Bronchial epithelial cell (primary cell): Measurements from ENCODE around the gene JTB. TPM values are rescaled to one million over a fixed set of nuclear protein-coding genes. Genes with fewer than 3 reads are reported as not detected.
A peak's percentile ranks its signal among the peaks of the same experiment; 100 is the strongest.

ENCODE experiments used
- DNase-seq: peaks from one replicate; pipeline ENCODE4 v3.0.0-alpha.2; 2010; ENCODE audit warnings: low read depth
- FAIRE-seq: peaks from 2 replicates; lab custom pipeline; 2011; peaks lifted over from hg19 to GRCh38; lab: Jason Lieb, UNC
- H3K27me3 ChIP-seq: 2 replicates; pipeline ENCODE4 v1.5.1; 2011; ENCODE audit warnings: low read length; ENCODE audit not compliant: control insufficient read depth, insufficient read depth
- H3K36me3 ChIP-seq: 2 replicates; pipeline ENCODE4 v1.5.1; 2011; ENCODE audit warnings: low read length; ENCODE audit not compliant: control insufficient read depth, insufficient read depth
- H3K4me3 ChIP-seq: 2 replicates; pipeline ENCODE4 v1.5.1; 2011; ENCODE audit warnings: mild to moderate bottlenecking, low read depth, low read length, control low read depth
- CTCF ChIP-seq: IDR thresholded peaks from 2 replicates; pipeline ENCODE4 v1.5.1; 2011; ENCODE audit warnings: mild to moderate bottlenecking, moderate library complexity, low read length, control low read depth, inconsistent platforms; ENCODE audit not compliant: insufficient read depth, severe bottlenecking
- total RNA-seq: library from RNA; depleted of rRNA; stranded (reverse); fragments of >200 nt; gene quantifications from 2 replicates; pipeline ENCODE4 v1.2.1, GENCODE V29; 2014

The JTB gene
- total RNA-seq, 1 donor from 2014 or later, result 183 TPM

GRCh38 chr1:153991151-153991630 lies 13.7 kb upstream of the JTB start:
- peak overlapping the region; percentile 69 for H3K4me3 ChIP-seq
- peaks cover 7% of the 10 kb centered on the region for H3K36me3 ChIP-seq
- DNase-seq (no peak), FAIRE-seq (no peak)
- H3K27me3 ChIP-seq, result no peaks in the 10 kb centered on the region
- no peak for TF ChIP-seq CTCF

- TF ChIP-seq CTCF, result no peak
- peak; percentile 79 for FAIRE-seq
- DNase-seq, result peak; percentile 95
- peak within 1 kb of the TSS; percentile 69 for H3K4me3 ChIP-seq
- H3K36me3 ChIP-seq, result peaks cover 7% of the 10 kb centered on the region
- H3K27me3 ChIP-seq, result no peaks in the 10 kb centered on the region
Measured at GRCh38 chr1:153990468-153991150, 13.1 kb upstream of the JTB start, which contains the start of gene RPS27. Gene RPS27 (plus strand): TSS chr1:153990762. CDS start chr1:153990797, 35 bp downstream.

GRCh38 chr1:153987621-153988020 lies 10.1 kb upstream of the JTB start:
- Histone ChIP-seq H3K4me3 (no peak overlapping the region), H3K27me3 (no peaks in the 10 kb centered on the region), H3K36me3 (peaks cover 8% of the 10 kb centered on the region)
- no peak for TF ChIP-seq CTCF
- FAIRE-seq (no peak), DNase-seq (no peak)

- Histone ChIP-seq H3K36me3 (peaks cover 4% of the 10 kb centered on the region), H3K4me3 (peak within 1 kb of the TSS; percentile 37), H3K27me3 (no peaks in the 10 kb centered on the region)
- no peak for TF ChIP-seq CTCF
- FAIRE-seq (no peak), DNase-seq (peak; percentile 71)
Measured at GRCh38 chr1:153985941-153986761, 8.7 kb upstream of the JTB start, which contains the start of gene RAB13. Gene RAB13 (minus strand): TSS chr1:153986339. CDS start chr1:153986236, 103 bp downstream.

GRCh38 chr1:153985341-153985912 lies 8.0 kb upstream of the JTB start:
- peak overlapping the region; percentile 37 for H3K4me3 ChIP-seq
- FAIRE-seq (no peak), DNase-seq (no peak)
- no peaks in the 10 kb centered on the region for H3K27me3 ChIP-seq
- TF ChIP-seq CTCF, result no peak
- peaks cover 4% of the 10 kb centered on the region for H3K36me3 ChIP-seq
